K562 treated with DMSO at 1 percent for 4 hours (cell line): ENCODE results near the gene ODAM. TPM values are rescaled to one million over a fixed set of nuclear protein-coding genes. Genes with fewer than 3 reads are reported as not detected.

Source experiments
- total RNA-seq: library from RNA; unstranded; fragments of 300-600 nt; gene quantifications from 2 replicates; pipeline ENCODE4 v1.2.3, GENCODE V29; 2022; ENCODE audit not compliant: insufficient read depth

ODAM gene, protein sequence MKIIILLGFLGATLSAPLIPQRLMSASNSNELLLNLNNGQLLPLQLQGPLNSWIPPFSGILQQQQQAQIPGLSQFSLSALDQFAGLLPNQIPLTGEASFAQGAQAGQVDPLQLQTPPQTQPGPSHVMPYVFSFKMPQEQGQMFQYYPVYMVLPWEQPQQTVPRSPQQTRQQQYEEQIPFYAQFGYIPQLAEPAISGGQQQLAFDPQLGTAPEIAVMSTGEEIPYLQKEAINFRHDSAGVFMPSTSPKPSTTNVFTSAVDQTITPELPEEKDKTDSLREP
- total RNA-seq = not detected in 2 replicates

GRCh38 chr4:70195425-70195824 lies at the start of gene ODAM:
Gene ODAM (plus strand): TSS chr4:70195725. CDS start chr4:70196544, 819 bp downstream.

GRCh38 chr4:70153937-70154336 lies 41.6 kb upstream of the ODAM start, which contains the start of gene PRR27:
Gene PRR27 (plus strand): TSS chr4:70154237. CDS start chr4:70154376, 139 bp downstream.

GRCh38 chr4:70225824-70226223 lies 30.3 kb downstream of the ODAM start, which contains the start of gene FDCSP:
Gene FDCSP (plus strand): TSS chr4:70226124. CDS start chr4:70231195, 5,071 bp downstream.

GRCh38 chr4:70242297-70242696 lies 46.8 kb downstream of the ODAM start, which contains the start of gene CSN3:
Gene CSN3 (plus strand): TSS chr4:70242597. CDS start chr4:70244820, 2,223 bp downstream.

Other genes with a start within 250 kb of the ODAM start
- not detected in 2 replicates for gene CSN2, start 230.0 kb upstream of the ODAM start, total RNA-seq
- gene STATH, start 199.8 kb upstream of the ODAM start, total RNA-seq = not detected in 2 replicates
- not detected in 2 replicates for gene HTN3, start 167.3 kb upstream of the ODAM start, total RNA-seq
- not detected in 2 replicates for gene HTN1, start 145.3 kb upstream of the ODAM start, total RNA-seq
- not detected in 2 replicates for gene PRR27, start 41.5 kb upstream of the ODAM start, total RNA-seq
- not detected in 2 replicates for gene FDCSP, start 30.4 kb downstream of the ODAM start, total RNA-seq
- not detected in 2 replicates for gene CSN3, start 46.9 kb downstream of the ODAM start, total RNA-seq
- gene CABS1, start 139.3 kb downstream of the ODAM start, total RNA-seq = not detected in 2 replicates
- not detected in 2 replicates for gene SMR3A, start 165.0 kb downstream of the ODAM start, total RNA-seq
- gene SMR3B, start 187.4 kb downstream of the ODAM start, total RNA-seq = not detected in 2 replicates
- not detected in 2 replicates for gene OPRPN, start 202.2 kb downstream of the ODAM start, total RNA-seq